Fibroblast of skin of right quadriceps (primary cell): ENCODE measurements around the gene EXOSC2.

ENCODE experiments used
- DNase-seq: peaks from one replicate; pipeline ENCODE4 v3.0.0-alpha.2; 2013

The EXOSC2 gene

GRCh38 chr9:130740218-130741023 lies 46.8 kb downstream of the EXOSC2 start:
- DNase-seq: no peak

GRCh38 chr9:130741024-130741305 lies 47.4 kb downstream of the EXOSC2 start:
- no peak for DNase-seq

GRCh38 chr9:130741831-130742449 lies 48.4 kb downstream of the EXOSC2 start:
- peak; percentile 73 for DNase-seq

- no peak for DNase-seq
These were observed 50.1 kb downstream of the EXOSC2 start for GRCh38 chr9:130743656-130744055.

DNA sequence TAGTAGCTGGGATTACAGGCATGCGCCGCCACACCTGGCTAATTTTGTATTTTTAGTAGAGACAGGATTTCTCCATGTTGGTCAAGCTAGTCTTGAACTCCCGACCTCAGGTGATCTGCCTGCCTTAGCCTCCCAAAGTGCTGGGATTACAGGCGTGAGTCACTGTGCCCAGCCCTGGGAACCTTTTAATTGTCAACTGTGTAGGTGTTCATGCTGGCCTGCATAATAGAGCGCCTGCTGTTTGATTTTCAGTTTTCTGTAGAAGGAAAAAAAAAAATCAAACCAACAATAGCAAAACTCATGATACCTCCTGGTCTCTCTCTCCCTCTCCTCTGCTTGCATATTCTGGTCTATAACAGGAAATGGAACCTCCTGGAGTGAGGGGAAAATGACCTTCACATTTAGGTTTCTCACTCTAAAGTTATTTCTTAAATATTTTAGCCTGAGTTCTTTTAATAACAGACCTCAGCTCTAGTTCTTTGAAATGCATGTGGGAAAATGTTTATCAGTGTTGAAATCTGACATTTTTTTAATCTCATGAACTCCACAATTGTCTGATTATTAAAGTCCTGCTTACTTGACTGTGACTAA lies 51.7 kb downstream of the EXOSC2 start:
- no peak for DNase-seq

DNA sequence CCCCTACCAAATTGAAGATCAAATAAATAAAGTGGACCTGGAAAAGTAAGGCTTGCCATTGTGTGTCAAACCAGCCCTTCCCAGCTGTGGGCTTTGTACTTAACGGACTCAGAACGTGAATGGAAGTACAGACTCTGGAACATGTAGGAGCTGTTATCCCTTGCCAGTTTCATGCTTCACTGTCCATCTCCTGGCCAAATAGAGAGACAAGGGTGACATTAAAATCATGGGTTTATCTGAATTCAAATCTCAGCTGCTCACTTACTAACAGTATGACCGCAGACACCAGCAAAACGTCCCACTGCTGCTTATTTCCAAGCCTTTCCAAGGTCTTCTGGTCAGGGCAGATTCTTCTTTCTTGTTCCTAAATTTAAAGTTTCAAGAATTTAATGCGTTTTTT lies 52.2 kb downstream of the EXOSC2 start:
- DNase-seq: no peak

DNA sequence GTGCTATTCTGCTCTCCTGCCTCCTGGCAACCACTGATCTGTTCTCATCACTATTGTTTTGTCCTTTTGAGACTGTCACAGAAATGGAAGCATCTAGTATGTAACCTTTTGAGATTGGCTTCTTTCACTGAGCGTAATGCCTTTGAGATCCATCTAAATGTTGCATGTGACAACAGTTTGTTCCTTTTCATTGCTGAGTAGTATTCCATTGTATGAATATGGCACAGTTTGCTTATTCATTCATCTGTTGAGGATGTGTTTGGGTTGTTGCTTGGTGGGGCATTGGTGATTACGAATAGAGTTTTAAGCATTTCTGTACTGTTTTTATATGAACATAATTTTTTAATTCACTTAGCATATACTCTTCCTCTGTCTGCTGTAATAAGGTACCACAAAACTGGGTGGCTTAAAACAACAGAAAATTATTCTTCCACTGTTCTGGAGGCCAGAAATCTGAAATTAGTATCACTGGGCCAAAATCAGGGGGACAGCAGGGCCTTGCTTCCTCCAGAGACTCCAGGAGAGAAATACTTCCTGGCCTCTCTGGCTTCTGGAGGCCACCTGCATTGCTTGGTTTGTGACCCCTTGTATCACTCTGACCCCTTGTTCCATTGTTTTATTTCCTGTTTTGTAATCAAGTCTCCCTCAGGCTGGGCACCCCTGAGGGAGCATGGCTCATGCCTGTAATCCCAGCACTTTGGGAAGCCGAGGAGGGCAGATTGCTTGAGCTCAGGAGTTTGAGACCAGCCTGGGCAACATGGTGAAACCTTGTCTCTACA lies 53.0 kb downstream of the EXOSC2 start:
- DNase-seq: no peak

- no peak for DNase-seq
These were observed 58.2 kb downstream of the EXOSC2 start for GRCh38 chr9:130751631-130752355.
